Loucy (cell line): ENCODE results near the gene GIT2.

Experiments used
- CTCF ChIP-seq: fragments of 200-600 bp; sonication (generic); conservative IDR thresholded peaks from 2 replicates; pipeline ENCODE4 v1.5.1; 2014; ENCODE audit warnings: mild to moderate bottlenecking, antibody characterized with exemption, low read length
- EZH2phosphoT487 ChIP-seq: fragments of 200-600 bp; IDR thresholded peaks from 2 replicates; pipeline ENCODE4 v1.6.1; 2018; ENCODE audit warnings: antibody characterized with exemption, mild to moderate bottlenecking, moderate library complexity, borderline replicate concordance

- TF ChIP-seq CTCF (no peak), EZH2phosphoT487 (no peak)
Observed at GRCh38 chr12:110038741-110039084, 42.5 kb upstream of the GIT2 start.
